HG02798 (cell line): ENCODE results near the gene CYP20A1.
"Not testable (repeated sequence)": the region's sequence is repeated elsewhere in the genome, so short reads cannot be mapped to it uniquely, and the experiment has no call there.

Source experiments
- ATAC-seq: cut with Tn5 transposase; IDR thresholded peaks from one replicate; pipeline ENCODE4 v1.9.1; 2021; ENCODE audit warnings: mild to moderate bottlenecking; ENCODE audit not compliant: unreplicated experiment, poor library complexity

The CYP20A1 gene

DNA sequence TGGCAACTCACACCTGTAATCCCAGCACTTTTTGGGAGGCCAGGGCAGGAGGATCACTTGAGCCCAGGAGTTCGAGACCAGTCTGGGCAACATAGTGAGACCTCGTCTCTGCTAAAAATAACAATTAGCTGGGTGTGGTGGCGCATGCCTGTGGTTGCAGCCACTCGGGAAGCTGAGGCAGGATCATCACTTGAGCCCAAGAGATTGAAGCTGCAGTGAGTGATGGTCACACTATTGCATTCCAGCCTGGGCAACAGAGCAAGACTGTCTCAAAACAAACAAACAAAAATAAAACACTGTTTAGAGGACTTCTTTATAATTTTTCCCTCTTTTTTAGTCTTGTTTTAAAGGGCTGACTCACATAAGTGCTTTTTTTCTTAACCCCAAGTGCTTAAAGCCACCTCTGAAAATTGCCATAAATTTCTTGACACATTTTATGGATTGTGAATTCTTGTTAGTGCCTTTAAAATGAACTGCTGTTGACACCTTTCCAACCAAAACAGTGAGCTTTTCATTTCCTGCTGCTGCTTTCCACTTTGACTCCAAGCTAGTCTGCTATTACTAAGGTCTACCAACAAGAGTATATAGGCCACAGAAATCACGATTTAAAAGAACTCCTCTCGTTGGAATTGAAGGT lies 41.7 kb downstream of the CYP20A1 start:
- no peak for ATAC-seq

DNA sequence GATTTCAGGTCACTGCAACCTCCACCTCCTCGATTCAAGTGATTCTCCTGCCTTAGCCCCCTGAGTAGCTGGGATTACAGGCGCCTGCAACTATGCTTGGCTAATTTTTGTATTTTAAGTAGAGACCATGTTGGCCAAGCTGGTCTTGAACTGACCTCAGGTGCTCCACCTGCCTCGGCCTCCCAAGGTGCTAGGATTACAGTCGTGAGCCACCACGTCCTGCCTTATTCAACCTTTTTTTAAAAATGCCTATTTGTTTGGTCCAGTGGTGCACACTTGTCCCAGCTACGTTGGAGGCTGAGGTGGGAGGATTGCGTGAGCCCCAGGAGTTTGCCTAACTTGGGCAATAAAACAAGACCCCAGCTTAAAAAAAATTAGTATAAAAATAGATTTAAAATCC lies 43.3 kb downstream of the CYP20A1 start:
- ATAC-seq, result no peak

DNA sequence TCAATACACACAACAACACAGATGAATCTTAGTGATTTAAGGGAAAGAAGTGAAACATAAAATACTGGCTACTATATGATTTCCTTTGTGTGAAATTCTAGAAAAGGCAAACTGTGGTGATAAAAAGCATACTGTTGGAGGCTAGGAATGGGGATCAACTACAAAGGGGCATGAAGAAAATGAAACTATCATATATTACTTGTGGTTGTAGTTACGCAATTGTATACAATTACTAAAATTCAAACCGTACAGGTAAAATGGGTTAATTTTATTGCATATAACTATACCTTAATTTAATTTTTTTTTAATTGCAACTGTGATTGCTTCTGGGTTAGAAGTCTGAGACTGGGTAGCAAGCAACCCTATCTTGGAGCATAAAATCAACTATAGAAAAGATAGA lies 47.7 kb downstream of the CYP20A1 start:
- ATAC-seq, result no peak

DNA sequence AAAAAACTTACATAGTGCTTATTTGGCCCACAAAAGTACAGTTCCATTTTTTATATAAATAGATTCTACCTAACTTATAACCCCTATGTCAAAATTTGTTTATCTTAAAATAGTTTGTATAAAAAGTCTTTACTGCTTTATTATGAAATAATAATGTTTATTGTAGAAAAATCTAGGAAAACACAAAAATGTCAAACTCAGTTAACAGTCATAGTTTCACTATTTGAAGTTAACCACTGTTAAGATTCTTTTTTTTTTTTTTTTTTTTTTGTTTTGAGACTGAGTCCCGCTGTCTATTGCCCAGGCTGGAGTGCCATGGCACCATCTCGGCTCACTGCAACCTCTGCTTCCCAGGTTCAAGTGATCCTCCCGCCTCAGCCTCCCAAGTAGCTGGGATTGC lies 62.8 kb downstream of the CYP20A1 start:
- ATAC-seq, result no peak

DNA sequence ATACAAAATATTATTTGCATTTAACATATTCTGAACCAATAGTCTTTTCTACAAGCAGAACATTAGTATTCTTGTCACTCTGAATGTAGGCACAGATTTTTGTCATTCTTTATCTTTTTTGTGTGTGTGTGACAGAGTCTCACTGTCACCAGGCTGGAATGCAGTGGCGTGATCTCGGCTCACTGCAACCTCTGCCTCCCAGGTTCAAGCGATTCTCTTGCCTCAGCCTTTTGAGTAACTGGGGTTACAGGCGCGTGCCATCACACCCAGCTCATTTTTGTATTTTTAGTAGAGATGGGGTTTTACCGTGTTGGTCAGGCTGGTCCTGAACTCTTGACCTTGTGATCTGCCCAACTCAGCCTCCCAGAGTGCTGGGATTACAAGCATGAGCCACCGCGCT lies 63.8 kb downstream of the CYP20A1 start:
- not testable (repeated sequence) for ATAC-seq

DNA sequence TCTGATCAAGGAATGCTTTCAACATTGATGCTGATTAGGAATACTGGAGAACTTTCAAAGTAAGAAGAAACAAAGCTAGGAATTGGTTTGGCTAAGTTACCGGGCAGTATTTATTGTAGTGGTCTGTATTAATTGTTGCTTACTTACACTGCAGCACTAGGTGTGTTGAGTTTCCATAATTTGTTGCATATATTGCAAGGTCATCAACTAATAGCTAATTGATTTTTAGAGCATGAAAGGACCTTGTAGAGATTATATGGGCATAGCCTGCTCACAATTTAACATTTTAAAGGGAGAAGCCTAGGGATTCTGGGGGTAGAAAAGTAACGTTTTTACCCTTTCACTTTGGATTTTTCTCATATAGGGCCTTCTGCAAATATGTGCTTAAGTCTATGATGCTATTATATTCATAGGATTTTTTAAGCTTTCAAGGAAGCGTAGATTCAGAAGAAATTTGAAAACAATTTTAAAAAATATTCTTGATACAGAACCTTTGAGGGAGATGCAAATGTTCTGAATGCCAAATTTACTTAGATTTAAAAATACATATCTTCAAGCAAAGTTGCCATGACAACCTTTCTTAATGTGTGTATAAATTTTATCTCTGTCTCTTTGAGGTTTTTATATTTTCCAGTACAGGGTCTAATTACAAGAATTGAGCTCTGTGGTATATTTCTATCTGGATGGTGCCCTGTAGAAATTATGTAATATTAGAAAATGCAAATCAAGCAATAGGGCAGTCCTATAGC lies 72.0 kb downstream of the CYP20A1 start:
- no peak for ATAC-seq

DNA sequence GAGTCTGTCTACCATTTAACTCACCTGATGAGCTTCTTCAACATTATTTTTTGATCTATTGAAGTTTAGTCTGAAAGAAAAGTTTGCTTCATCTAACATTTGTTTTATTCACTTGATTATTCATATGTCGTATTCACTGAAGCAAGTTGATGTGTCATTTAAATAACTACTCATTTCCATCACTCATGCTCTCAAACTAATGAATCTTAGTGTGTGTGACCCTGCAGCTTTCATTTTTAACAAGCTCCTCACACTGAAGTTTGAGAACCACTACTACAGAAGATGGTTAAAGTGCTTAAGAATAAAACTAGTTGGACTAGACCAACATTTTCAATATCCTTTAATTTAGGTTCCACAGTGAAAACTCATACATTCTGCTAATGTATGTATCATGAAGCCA lies 87.5 kb downstream of the CYP20A1 start:
- no peak for ATAC-seq

DNA sequence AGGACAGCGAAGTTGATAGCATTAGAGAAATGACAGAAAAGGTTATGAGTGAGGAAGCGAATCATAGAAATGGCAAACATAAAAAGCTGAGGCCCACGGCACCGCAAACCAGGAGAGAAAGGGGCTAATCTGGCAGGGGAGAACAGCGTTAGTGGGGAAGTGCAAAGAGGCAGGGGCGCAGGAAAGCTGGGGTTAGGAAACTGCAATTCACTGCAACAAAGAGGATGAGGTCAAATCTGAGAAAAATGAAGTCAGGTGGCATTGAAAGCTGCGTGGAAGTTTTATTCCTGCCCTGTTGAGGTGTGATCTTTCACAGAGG lies 88.7 kb downstream of the CYP20A1 start:
- ATAC-seq, result no peak

DNA sequence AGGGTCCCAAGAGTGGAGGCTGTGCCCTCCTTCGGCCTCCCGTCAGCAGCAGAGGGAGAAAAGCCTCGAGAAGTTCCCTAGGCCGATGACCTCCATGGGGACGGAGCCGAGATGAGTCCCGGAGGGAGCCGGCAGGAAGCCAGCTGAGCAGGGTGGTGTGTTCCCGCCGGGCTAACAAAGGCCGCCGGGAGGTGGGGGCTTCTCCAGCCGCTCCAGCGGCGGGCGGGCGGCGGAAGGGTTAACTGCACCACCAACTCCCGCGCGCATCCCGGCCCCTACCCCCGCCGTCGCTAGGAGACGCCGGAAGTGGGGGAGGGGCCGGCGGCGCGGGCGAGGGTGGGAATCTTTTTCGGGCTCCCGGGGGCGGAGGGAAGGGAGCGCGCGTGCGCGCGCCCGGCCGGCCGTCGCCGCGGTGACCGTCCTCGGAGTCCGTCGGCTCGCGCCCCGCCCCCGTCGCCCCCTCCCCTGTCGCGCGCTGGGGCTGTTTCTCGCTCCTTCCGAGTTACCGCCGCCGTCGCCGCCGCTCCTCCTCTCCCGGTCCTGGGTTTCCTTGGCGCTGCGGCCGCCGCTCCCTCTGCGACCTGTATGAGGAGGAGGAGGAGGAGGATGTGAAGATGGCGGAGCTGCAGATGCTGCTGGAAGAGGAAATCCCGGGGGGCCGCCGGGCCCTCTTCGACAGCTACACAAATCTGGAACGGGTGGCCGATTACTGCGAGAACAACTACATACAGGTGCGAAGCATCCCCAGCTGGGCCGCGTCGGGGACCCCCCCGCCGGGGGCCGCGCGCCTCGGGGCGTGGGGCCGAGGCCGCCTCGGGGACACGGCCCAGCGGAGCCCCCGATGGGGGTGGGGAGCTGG lies 89.3 kb downstream of the CYP20A1 start, which contains the start of gene ABI2:
ABI2 (plus strand) TSS at position 494 of the 859 bp plus-strand sequence; CDS start at position 615, 121 bp downstream.
- ATAC-seq, result peak; percentile 81

DNA sequence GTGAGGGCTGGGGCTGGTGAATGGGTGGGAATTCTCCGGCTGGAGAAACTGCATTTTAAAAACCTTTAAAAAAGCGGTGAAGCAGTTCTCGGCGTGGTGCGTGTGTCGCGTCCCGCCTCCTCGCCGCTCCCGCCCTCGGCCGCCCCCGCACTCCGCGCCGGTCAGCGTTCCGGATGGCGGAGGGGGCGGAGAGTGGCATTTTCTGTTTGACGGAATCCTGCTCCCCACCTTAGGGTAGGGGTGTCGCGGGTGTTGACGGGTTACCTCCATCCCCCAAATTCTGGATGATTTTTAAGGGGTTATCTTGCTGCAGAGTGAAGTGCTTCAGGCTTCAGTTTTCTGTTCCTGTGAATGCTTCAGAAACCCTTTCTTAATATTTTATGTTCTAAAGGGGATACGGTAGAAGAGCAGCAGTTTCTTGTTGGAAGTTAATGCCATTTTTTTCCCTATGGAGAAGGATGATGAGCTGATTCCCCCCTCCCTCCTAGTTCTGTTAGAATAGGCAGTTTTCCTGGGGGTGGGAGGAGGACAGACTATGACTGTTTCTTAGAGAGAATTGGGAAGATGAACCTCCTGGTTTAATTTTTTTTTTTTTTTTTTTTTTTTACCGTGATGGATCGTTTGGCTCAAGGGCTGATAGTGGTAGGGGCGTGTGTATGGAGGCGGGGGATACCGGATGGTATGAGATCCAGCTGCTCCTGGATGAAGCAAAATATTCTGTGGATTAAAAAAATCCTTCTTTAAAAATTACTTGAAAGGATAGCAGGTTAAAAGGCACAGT lies 90.1 kb downstream of the CYP20A1 start:
- ATAC-seq, result peak; percentile 69

DNA sequence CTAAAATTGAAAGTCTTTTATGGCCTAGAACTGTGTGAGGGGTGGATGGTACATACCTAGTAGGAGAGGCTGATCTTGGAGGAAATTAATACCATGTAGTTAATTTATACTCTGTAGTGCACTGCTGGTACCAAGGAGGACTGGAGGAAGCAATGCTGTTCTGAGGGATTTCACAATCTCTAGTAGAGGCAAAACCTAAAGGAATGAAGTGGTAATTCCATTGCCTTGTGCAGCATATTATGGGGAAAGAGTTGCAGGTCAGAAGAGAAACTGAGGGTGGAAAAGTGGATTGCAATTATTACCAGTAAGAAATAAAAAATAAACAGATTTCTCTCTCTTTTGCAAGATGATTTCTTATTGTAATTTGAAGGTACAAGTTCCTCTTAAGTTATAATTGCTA lies 91.6 kb downstream of the CYP20A1 start:
- ATAC-seq, result no peak

DNA sequence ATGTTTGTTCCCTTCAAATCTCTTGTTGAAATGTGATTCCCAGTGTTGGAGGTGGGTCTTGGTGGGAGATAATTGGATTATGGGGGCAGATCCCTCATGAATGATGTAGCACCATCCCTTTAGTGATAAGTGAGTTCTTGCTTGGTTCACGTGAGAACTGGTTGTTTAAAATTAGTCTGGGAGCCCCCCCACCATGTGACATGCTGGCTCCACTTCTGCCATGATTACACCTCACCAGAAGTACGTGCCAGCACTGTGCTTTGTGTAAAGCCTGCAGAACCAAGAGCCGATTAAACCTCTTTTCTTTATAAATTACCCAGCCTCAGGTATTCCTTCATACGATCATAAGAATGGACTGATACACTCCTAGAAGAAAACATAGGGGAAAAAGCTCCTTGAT lies 99.5 kb downstream of the CYP20A1 start:
- no peak for ATAC-seq

DNA sequence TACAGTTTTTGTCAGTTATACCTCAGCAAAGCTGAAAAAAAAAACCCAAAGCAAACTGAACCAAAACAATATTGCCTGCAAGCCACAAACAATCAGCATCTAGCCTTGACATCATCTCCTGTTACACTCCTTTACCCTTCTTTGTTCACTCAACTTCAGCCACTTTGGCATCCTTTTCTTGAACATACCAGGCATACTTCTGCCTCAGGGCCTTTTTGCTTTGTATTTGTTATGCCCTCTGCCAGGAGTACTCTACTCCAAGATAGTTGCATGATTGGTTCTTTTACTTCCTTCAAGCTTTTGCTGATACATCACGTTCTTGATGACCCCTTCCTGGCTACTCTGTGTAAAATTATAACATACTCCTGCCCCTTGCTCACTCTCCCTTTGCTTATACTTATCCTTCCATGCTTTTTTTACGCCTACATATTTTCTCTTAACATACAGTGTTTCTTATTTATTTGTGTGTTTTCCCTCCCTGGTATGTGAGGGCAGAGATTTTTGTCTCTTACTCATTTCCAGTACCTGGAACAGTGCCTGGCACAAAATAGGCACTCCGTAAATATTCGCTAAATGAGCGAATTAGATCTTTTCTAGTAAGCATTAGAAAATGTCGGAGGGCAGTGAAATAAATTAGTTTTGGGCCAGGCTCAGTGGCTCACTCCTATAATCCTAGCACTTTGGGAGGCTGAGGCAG lies 102.1 kb downstream of the CYP20A1 start:
- ATAC-seq, result no peak

DNA sequence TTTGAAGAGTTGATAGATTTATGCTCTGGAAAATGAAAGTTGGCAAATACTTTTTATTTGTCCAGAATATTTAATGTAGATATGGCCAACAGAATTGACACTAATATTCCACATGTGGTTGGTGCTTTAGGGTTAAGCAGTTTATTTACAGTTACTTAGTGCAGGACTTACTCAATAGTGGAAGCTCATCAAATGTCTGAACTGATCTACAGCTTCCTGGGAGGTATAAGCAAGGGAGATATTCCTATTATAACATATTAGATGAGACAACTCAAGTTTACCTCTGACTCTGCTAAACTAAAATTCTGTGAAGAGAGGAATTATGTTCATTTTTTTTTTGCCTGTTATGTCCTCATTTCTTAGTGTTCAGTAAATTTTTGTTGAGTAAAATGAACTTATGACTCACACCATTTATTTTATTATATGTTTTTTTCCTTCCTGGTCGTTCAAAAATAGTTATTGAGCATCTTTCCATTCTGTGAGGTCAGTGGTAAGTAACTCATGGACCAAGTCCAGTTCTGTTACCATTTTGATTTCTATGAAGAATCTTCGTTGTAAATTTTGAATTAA lies 103.0 kb downstream of the CYP20A1 start:
- ATAC-seq, result no peak

DNA sequence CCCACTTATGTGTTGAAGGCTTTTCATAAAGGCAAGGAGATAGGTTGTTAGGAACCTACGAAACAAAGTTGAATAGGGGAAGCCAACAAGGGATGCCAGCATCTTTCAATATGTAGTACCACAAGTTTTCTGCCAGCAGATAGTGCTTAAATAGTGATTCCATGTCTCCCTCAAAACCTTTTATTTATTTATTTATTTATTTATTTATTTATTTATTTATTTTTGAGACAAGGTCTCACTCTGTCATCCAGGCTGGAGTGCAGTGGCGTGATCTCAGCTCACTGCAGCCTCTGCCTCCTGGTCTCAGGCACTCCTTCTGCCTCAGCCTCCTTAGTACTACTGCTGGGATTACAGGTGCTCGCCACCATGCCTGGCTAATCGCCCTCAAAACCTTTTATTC lies 103.6 kb downstream of the CYP20A1 start:
- ATAC-seq, result not testable (repeated sequence)

DNA sequence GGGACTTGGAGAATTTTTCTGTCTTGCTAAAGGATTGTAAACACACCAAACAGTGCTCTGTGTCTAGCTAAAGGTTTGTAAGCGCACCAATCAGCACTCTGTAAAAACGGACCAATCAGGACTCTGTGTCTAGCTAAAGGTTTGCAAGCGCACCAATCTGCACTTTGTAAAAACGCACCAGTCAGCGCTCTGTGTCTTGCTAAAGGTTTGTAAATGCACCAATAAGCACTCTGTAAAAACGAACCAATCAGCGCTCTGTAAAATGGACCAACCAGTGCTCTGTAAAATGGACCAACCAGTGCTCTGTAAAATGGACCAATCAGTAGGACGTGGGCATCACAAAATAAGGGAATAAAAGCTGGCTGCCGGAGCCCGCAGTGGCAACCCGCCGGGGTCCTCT lies 105.8 kb downstream of the CYP20A1 start:
- ATAC-seq, result no peak

DNA sequence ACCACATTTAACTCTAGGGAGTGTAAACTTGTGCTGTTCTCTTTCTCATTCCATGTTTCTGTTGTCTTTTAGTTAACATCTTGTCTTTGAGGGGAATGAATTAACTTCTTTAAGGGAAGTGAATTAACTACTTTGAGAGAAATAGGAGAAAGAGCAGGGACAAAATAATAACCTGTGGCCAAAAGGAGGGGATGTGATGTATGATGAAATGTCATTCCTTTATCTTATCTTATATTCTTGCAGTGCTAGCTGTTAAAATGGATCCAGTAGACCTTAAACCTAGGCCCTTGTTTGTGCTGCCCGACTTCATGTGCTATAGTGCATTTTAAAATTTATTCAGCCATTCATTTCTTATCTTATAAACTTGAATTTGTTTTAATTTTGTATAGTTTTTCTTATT lies 107.8 kb downstream of the CYP20A1 start:
- no peak for ATAC-seq

DNA sequence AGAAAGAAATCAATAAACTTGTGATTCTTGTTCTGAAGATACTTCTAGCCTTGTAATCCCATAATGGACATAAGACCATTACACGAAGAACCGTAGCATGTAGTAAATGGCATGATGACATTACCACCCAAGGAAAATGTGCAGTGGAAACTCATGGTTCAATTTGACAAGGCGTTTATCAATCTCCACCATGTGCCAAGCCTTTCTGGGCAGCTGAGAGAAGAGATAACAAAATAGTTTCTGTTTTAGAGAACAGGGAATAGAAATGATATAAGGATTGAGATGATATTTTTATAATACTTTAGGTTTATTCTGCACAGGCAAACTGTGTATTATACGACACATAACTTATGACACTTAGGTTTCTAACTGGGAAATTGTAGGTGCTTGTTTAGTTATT lies 108.6 kb downstream of the CYP20A1 start:
- no peak for ATAC-seq

DNA sequence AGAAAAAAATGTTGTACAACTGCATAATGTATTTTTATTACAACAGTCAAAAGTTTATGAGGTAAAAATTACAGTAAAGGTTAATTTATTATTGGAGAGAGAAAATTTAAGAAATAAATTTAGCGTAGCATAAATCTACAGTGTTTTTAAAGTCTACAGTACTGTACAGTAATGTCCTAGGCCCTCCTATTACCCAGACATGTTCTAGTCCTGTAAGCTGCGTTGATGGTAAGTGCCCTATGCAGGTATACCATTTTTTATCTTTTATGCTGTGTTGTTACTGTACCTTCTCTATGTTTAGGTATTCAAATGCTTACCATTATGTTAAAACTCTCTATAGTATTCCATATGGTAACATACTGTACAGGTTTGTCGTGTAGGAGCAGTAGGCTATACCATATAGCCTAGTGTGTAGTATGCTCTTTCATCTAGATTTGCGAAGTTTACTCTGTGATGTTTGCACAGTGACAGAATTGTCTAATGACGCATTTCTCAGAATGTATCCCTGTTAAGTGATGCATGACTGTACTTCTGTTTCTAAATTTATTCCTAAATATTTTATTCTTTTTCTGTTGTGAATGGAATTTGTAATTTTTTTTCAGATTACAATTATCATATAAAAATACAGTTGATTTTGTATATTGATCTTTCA lies 113.9 kb downstream of the CYP20A1 start:
- ATAC-seq, result no peak
